Gastroesophageal sphincter (tissue), 3 donors: ENCODE data around the gene ZSWIM6.

Experiments used
- CTCF ChIP-seq, 4 experiments: fragments of 200-600 bp in 2 of 4; fragments of 450-650 bp in 2 of 4; sonication (generic) in 1 of 4; IDR thresholded peaks; one replicate each; pipeline ENCODE4 v1.5.1; 2017 to 2019; ENCODE audit warnings: antibody characterized with exemption in 4 of 4, mild to moderate bottlenecking in 2 of 4, moderate library complexity in 2 of 4
- POLR2AphosphoS5 ChIP-seq: sonication (generic); formaldehyde crosslinking; IDR thresholded peaks from one replicate; pipeline ENCODE4 v1.6.1; 2017; ENCODE audit warnings: antibody characterized with exemption

GRCh38 chr5:61352612-61353156, 20.6 kb downstream of the ZSWIM6 start:
- TF ChIP-seq POLR2AphosphoS5 (no peak), CTCF (IDR thresholded peaks at IDR 0.05) (no peak)
